Measurements from ENCODE around the gene GPT2.
A peak's percentile ranks its signal among the peaks of the same experiment; 100 is the strongest.

GPT2 gene

DNA sequence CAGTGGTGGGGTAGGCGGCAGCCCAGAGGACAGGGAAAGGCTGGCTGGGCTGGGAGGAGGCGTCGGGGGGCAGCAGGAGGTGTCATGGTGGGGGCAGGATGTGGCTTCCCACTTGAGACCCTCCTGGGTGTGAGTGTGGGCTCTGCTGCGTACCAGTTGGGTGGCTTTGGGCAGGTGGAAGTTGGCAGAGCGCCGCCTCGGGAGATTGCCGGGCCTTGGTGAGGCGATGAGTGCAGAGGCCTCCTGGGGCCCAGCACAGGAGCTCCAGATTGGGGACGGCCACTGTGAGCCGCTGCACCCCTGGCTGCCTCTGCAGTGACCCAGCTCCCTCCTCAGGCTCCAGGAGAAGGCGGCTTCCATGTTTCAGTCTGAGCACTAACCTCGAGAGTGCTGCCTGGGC, 13.8 kb downstream of the GPT2 start:
- DNase-seq (ENCODE audit: low read depth), result no peak

- DNase-seq (ENCODE audit: low read depth), result peak; percentile 27
Measured at GRCh38 chr16:46899443-46900143, 15.4 kb downstream of the GPT2 start.

- DNase-seq (ENCODE audit: low read depth), result no peak
Measured at GRCh38 chr16:46900455-46901235, 16.5 kb downstream of the GPT2 start.

DNA sequence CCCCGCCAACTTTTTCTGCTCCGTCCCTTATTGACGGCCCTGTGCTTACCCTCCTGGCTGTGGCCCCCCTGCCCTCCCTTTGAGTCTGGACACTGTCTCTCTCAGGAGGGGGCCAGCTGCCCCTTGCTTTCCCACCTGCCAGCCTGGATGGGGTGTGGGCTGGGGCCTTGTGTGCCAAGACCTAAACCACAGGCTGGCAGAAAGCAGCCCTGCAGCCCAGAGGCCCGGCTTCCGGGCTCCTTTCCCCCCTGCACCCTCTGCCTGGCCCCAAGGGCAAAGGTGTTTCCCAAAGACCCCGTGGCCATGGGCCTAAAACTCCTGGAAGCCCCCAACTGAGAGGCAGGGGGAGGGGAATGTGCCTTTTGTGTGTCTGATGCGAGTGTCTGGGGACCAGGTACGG, 17.5 kb downstream of the GPT2 start:
- no peak for DNase-seq (ENCODE audit: low read depth)

DNA sequence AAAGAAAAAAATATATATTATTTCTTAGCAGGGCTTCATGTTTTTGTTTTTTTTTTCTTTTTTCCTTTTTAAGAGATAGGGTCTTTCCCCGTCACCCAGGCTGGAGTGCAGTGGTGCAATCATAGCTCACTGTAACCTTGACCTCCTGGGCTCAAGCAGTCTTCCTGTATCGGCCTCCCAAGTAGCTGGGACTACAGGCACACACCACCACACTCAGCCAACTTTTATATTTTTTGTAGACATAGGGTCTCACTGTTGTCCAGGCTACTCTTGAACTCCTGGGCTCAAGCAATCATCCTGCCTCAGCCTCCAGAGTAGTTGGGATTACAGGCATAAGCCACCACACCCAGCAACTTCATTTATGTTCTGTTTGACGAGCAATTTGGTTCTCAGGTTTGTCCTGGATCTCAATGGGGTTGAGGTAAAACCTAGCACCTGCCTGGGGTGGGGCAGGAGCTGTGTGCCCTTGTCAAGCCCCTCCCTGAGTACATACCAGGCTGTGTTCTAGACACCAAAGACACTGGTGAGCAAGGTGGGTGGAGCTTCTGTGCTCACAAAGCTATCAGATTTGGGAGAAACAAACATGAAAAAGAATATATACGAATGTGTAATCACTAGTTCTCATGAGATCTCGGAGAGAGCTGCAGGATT, 19.2 kb downstream of the GPT2 start:
- DNase-seq (ENCODE audit: low read depth), result no peak

GRCh38 chr16:46904471-46904870, 20.3 kb downstream of the GPT2 start:
- no peak for DNase-seq (ENCODE audit: low read depth)

DNA sequence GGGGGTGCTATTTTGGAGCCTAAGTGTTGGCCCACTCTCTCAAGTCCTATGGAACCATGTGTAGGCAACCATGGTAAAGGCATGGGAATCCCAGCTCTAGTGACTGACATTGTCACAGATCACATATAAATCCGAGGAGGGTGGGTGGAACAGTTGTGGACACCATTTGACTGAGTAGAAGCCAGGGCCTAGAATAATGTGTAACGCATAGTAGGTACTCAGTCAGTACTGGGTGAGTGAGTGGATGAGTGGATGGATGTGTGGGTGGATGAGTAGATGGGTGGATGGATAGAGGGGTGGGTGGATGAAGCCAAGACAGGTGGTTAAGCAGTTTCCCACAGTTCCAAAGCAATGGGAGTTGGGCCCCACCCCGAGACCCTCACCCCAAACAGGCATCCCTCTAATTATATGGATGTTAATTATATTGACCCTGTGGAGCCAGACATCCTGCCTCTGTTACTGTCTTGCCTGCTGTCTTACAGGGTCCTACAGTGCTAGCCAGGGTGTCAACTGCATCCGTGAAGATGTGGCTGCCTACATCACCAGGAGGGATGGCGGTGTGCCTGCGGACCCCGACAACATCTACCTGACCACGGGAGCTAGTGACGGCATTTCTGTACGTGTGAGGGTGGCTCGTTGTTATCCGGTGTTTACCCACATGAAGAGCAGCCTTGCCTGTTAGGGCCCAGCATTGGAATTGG, 22.3 kb downstream of the GPT2 start:
- no peak for DNase-seq (ENCODE audit: low read depth)

DNA sequence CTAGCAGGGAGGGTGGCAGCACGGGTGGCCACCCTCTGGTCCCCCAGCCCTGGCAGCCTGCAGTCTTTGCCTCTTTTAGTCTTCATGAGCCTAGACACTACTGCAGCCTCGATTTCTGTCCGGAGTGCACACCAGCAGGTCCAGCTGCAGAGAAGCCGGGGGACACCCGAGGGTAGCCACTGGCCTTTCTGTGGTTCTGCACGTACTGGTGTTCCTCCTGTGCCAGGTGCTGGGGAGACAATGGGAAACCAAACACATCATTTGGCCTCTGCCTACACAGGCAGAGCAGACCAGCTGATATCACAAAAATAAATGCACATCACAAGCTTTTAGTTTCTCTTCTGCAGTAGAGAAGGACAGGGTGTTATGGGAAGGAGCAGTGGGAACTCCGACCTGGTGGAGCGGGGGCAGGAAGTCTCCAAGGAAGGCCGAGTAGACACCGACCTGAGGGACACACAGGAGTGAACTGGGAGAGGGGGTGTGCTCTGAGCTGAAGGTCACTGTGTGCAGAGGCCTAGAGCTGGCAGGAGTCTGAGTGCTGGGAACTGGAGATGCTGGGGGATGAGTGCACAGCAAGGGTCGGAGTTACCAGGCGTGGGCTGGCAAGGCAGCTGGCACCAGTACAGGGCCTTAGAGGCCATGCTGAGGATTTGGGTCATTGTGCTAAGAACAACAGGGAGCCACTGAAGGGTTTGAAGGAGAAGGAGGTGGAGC, 23.1 kb downstream of the GPT2 start:
- no peak for DNase-seq (ENCODE audit: low read depth)

GRCh38 chr16:46908540-46909372, 24.6 kb downstream of the GPT2 start:
- DNase-seq (ENCODE audit: low read depth), result peak; percentile 48

GRCh38 chr16:46911038-46911437, 26.9 kb downstream of the GPT2 start:
- DNase-seq (ENCODE audit: low read depth), result no peak

DNA sequence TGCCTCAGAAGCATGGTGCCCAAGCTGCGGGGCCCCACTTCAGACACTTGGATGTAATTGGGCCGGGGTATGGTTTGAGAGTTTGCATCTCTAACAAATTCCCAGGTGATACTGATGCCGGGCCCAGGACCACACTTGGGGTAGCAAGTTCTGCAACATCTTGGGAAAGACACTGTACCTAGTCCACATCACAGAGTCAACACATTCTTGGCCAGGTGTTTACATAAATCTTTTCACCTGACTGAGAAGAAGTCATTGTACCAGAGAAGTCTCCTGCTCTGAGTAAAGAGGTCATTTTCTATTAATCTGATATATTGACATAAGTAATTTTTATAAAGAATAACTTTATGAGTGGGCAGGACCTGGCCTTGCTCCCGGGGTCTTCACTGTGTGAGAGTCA, 27.5 kb downstream of the GPT2 start:
- no peak for DNase-seq (ENCODE audit: low read depth)

DNA sequence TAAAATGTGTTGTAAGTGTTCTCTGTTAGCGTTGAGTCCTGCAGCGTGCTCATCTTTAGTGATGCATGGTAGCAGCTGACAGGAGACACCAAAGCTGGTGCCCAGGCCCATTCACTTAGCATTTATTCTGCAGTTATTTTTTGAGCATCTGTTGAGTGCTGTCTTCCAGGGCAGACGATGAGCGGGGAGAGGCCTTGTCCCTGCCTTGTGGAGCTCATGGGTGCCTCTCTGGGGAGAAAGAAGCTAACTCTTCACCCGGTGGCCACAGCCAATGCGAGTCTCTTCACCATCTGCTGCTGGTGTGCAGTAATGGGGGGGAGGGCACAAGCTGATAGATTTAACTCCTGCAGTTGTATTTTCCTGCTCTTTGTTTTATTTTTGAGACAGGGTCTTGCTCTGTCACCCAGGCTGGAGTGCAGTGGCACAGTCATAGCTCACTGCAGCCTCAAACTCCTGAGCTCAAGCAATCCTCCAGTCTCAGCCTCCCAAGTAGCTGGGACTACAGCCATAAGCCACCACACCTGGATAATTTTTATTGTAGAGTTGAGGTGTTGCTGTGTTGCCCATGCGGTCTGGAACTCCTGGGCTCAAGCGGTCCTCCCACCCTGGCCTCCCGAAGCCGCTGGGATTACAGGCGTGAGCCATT, 30.5 kb downstream of the GPT2 start:
- DNase-seq (ENCODE audit: low read depth), result no peak

- DNase-seq (ENCODE audit: low read depth), result no peak
Measured at GRCh38 chr16:46915483-46916025, 31.4 kb downstream of the GPT2 start.

DNA sequence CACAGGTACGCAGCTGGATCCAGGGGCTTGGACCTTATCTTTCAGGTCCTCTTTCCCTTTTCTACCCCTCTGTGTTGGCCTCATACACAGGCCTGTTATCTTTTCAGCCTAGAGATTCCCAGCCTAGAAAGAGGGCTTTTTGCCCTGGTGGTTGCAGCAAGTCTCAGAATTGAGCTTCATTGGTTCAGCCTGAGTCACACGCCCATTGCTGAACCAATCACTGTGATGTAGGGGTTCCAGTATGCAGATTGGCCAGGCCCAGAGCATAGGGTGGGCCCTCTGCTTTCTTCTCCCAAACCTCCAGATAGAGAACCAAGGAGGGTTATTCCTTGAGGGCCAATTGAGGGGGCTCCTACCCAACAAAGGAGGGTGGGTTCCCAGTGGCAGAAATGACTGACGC, 32.8 kb downstream of the GPT2 start:
- no peak for DNase-seq (ENCODE audit: low read depth)

DNA sequence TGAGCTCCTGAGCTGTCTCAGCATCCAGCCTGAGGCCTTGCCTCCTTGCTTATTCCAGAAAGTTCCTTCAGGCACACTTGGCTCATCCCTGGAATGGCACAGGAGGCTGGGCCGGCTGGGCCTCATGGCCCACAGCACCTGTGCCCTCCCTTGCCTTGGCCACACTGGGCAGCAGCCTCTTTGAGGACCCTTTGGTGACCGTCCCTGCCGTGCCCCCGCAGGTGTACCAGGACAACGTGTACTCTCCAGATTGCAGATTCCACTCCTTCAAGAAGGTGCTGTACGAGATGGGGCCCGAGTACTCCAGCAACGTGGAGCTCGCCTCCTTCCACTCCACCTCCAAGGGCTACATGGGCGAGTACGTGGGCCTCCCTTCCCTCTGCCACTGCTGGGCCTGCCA, 34.2 kb downstream of the GPT2 start:
- no peak for DNase-seq (ENCODE audit: low read depth)

GRCh38 chr16:46918905-46919792, 35.0 kb downstream of the GPT2 start:
- no peak for DNase-seq (ENCODE audit: low read depth)

- DNase-seq (ENCODE audit: low read depth), result no peak
Measured at GRCh38 chr16:46920402-46921068, 36.4 kb downstream of the GPT2 start.

GRCh38 chr16:46922239-46922638, 38.1 kb downstream of the GPT2 start:
- no peak for DNase-seq (ENCODE audit: low read depth)

Measured in iris pigment epithelial cell (primary cell).